HG03025 (cell line): ENCODE data around the gene PTPRD.
"Not testable (repeated sequence)": the region's sequence is repeated elsewhere in the genome, so short reads cannot be mapped to it uniquely, and the experiment has no call there.

Experiments
- ATAC-seq: cut with Tn5 transposase; IDR thresholded peaks from one replicate; pipeline ENCODE4 v1.9.1; 2021; ENCODE audit warnings: mild to moderate bottlenecking, moderate library complexity; ENCODE audit not compliant: unreplicated experiment, low FRiP score

The PTPRD gene

DNA sequence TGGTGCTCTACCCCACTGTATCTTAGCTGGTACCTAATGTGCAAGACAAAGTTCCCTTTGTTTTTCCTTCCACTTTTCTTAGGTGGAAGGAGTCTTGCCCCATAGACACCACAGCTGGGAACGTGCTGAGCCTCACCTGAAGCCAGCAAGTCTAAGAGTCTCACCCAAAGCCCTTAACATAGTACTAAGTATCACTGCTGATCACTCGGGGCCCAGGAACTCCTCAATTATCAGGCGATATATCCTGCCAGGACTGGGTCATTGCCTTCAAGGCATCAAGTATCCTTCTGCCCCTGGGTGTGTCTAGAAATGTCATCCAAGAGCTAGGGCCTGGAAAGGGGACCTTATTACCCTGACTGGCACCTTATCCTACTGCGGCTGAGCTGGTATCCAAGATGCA lies 123.9 kb downstream of the PTPRD start:
- ATAC-seq: no peak

DNA sequence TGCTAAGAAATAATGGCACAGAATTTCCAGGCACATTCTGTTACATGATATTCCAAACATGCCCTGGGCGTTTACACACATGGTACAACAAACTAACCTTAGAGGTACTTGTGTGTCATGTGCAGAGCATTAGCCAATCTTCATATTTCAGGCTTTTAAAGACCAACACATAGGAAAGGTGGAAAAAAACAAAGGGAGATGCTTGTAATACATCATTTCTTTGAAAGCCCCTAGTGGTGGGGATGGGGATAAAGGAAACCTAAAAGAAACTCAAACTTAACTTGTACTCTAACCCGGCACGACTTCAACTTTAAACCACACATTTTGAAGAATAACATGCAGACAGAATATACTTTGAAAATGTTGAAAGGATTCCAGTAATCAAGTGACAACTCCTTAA lies 133.6 kb downstream of the PTPRD start:
- ATAC-seq: no peak

- not testable (repeated sequence) for ATAC-seq
These were observed 163.6 kb downstream of the PTPRD start for GRCh38 chr9:10449201-10449617.

DNA sequence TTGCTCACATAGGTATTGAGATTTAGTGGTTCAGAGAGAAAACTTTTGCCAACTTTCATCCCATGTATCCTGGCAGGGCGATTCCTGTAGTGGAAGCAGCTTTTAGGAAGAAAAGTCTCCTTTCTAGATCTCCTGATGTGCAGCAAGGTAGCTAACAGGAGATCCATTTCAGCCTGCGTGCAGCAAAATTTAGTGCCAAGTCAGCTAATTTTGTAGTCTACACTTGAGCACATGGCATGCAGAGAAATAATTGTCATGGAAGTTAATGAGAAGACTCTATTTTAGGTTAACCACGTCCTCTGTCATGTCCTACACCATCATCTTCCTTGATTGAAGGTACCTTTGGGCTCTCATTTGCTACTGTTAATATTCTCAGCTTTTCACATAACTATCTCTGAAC lies 165.8 kb downstream of the PTPRD start:
- no peak for ATAC-seq

- no peak for ATAC-seq
These were observed 169.0 kb downstream of the PTPRD start for GRCh38 chr9:10443868-10444204.

DNA sequence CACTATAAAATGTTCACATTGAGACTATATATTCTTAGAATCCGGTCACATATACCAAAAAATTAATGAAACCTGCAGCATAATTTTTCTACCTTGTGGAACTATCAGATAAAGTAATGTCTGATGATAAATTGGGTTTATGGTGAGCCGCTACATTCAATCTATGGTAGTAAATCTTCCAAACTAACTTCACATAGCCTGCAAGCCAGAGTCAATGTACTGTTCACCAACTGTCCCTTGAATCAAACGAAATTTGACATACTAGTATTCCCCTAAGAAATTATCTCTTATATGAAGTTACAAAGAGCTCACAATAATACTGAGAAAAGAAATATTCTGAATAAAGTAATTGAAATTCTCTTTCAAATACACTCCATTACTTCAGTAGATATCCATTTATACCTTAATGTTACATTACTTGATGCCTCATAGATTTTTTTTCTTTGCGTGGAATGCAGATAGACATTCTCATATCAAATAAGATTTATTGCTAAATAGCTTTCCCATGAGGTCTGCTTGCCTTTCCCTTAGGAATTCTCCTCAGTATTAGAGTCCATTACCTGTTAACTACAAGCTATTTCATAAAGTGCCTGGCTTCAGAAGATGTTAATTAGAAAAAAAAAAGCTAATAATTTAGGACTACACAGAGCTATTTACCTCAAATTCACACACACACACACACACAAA lies 169.5 kb downstream of the PTPRD start:
- no peak for ATAC-seq

DNA sequence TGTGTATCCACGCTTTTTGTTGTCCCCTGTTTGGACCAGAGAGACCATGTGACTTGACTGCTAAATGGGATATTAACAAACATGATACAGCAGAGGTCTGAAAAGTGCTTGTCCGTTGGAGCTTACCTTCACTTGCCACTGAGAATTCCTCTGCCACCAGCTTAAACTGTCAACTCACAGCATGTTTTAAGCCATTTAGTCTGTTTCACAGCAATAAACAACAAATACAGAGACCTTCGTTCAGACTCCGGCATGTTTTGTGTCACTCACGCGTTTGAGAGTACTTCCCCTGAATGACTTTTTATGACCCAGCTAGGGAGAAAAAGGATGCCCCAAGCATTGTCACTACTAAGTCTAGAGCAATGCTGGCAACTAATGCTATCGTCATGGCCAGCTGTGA lies 173.8 kb downstream of the PTPRD start:
- no peak for ATAC-seq

DNA sequence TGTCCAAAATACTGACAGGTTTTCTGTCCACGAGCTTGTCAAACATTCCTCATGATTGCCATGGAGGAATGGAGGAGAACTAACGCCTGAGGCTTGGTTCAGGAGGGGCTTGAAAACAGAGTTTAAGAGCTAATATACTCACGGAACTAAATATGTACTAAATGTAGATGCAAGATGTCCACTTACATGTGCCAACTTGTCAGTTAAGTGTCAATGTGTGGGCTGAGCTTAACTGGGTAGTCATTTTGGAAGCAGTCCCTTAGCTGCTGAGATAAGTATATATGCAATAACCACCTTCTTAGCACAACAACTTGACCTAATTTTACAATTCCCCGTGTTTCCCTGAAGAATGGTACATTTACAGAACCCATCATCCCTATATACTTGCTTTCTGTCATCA lies 176.0 kb downstream of the PTPRD start:
- ATAC-seq: no peak

- no peak for ATAC-seq
These were observed 178.4 kb downstream of the PTPRD start for GRCh38 chr9:10434412-10434811.

DNA sequence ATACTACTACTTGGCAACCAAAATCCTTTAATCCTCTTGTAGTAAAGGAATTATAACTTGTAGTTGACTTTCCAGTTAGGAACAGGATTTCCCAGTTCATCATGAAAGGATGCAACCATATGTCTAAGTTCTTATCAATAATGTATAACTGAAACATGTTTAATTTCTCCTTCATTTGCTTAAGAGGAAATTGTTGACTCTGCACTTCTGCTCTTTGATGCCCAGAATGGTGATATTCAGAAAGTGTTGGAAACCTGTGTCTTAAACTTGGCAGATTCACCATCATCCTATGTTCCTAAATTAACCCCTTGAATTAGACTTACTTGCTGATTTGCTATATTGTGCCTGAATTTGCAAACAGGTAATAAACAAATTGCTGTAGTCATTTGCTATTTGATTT lies 201.5 kb downstream of the PTPRD start:
- ATAC-seq: no peak

GRCh38 chr9:10403283-10403682 lies 209.5 kb downstream of the PTPRD start:
- ATAC-seq: no peak

DNA sequence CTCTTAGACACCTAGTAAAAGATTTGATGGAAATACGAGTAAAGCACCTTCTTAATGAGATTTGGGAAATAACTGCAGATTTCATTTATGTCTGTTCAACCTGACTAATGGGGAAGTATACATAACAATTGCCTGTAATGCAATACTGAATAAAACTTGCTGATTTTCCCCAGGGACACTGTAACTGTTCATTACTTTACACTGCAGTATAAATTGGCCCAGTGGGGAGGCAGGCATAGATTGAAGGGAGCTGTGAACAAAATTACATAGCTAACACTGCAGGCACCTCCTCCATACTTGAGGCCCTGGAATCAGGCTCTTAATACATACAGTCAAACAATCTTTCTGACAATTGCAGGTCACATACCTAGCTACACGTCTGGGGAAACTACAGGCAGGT lies 216.2 kb downstream of the PTPRD start:
- no peak for ATAC-seq

DNA sequence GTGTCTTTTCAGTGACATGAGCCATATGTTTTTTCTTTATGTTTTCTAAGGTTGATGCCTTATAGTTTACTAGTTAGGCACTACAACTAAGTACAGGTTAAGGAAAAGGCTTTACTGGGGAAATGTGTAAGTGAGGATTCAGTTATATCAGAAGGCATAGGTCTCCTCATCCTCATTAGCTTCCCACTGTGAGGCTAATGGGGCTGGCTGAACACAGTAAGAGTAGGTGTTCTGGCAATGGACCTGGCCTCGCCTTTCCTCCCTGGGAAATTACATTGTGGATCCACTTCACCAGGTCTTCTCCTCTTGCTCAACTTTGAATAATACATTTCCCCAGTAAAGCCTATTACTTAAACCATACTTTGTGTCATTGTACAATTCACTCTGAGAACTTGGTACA lies 225.5 kb downstream of the PTPRD start:
- ATAC-seq: no peak

DNA sequence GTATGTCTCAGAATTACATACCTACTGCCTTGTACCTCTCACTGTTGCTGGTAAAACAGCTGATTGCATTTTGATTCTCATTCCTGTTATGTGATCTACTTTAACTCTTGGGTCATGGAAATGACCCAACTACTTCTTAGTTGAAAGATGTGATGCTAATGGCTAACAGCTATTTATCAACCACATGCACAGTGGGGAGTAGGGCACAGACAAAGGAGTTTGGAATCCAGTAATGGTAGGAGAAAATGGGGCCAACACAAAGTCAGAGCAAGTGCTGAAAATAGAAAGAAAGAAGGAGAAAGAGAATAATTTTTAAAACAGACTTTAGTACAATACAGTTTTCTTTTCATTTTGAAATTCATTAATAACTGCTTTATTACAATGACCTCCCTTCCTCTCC lies 241.0 kb downstream of the PTPRD start:
- no peak for ATAC-seq

GRCh38 chr9:10366171-10366779 lies 246.5 kb downstream of the PTPRD start:
- peak; percentile 90 for ATAC-seq

DNA sequence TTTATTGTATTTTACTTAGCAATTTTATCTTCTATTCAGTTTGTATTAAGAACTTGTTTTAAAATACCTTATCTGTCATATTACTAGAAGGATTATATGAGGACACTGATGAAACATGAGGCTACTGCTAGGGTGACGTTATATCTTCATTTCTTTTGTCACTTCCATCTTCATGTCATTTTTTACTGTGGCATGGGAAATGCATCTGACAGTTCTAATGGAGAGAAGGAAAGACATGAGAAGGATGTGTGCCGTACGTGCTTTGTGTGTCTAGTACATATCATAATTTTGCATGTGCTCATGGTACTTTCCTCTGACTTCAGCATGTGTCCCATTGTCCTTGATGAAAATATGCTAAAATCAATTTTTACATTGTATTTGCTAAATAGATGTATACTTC lies 258.2 kb downstream of the PTPRD start:
- ATAC-seq: no peak

DNA sequence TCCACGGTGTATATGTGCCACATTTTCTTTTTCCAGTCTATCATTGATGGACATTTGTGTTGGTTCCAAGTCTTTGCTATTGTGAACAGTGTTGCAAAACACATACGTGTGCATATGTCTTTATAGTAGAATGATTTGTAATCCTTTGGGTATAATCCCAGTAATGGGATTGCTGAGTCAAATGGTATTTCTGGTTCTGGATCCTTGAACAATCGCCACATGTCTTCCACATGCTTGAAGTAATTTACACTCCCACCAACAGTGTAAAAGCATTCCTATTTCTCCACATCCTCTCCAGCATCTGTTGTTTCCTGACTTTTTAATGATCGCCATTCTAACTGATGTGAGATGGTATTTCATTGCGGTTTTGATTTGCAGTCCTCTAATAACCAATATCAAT lies 267.2 kb downstream of the PTPRD start:
- ATAC-seq: not testable (repeated sequence)

- no peak for ATAC-seq
These were observed 271.7 kb downstream of the PTPRD start for GRCh38 chr9:10341057-10341456.

GRCh38 chr9:10339152-10339551 lies 273.6 kb downstream of the PTPRD start:
- ATAC-seq: no peak

DNA sequence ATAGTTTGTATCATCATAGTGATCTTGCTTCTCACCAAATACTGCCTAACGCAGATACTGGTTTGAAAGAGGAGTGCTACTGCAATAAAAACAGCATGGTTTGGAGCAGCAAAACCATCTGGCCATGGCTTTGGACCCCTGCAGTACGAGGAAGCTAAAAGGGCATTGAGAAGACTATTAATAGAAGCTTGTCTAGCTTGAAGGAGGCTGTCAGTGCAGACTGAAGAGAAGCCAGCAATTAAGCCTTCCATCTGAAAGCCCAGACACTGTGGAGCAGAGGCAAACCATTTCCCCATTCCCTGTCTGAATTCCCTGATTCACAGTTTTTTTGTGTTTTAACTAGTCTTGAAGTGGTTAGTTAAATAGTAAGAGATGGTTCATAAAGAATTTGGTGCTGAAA lies 281.6 kb downstream of the PTPRD start:
- ATAC-seq: no peak

DNA sequence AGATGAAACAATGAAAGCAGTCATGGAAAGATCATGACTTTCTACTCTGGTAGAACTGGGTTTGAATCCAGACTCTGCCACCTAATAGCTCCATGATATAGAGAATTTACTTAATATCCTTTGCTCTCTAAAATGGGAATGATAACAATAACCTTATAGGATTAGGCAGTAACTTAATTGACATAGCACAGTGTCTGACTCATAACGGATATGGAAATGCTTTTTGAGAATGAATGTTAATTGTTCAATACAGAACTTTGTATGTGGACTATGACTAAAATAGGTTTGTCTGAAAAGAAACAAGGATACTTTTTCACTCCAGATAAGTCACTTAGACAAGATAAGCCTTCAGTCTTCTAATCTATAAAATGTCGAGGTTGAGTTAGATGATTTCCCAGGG lies 330.7 kb downstream of the PTPRD start:
- no peak for ATAC-seq

- no peak for ATAC-seq
These were observed 337.8 kb downstream of the PTPRD start for GRCh38 chr9:10274988-10275387.

- no peak for ATAC-seq
These were observed 338.6 kb downstream of the PTPRD start for GRCh38 chr9:10274175-10274574.
